ENCODE results near the gene ADCY3. TPM values are rescaled to one million over a fixed set of nuclear protein-coding genes. Genes with fewer than 3 reads are reported as not detected.

Gene ADCY3
- total RNA-seq, 1 donor from 2014 or later: 38.6 TPM

- Mint-ChIP-seq H3K9me3 (no peaks in the 10 kb centered on the region), H3K36me3 (peaks cover 7% of the 10 kb centered on the region), H3K27ac (no peak overlapping the region), H3K4me3 (no peak overlapping the region), H3K27me3 (ENCODE audit: low read depth) (no peaks in the 10 kb centered on the region), H3K4me1 (peaks cover 7% of the 10 kb centered on the region)
- TF ChIP-seq CTCF (IDR thresholded peaks at IDR 0.05; ENCODE audit: unreplicated experiment): no peak
- DNase-seq (ENCODE audit: low spot score in 2 of 2, unreplicated experiment in 2 of 2): no peak
Measured at GRCh38 chr2:24788816-24789215, 131.2 kb downstream of the ADCY3 start.

- DNase-seq (ENCODE audit: low spot score in 2 of 2, unreplicated experiment in 2 of 2): no peak
- Mint-ChIP-seq H3K36me3 (peaks cover 7% of the 10 kb centered on the region), H3K27ac (no peak overlapping the region), H3K4me3 (no peak overlapping the region), H3K4me1 (peaks cover 4% of the 10 kb centered on the region), H3K27me3 (ENCODE audit: low read depth) (no peaks in the 10 kb centered on the region), H3K9me3 (peaks cover 5% of the 10 kb centered on the region)
- TF ChIP-seq CTCF (IDR thresholded peaks at IDR 0.05; ENCODE audit: unreplicated experiment): no peak
Measured at GRCh38 chr2:24787532-24787931, 132.5 kb downstream of the ADCY3 start.

- H3K27ac Mint-ChIP-seq: no peak overlapping the region
- H3K4me3 Mint-ChIP-seq: no peak overlapping the region
- peaks cover 7% of the 10 kb centered on the region for H3K36me3 Mint-ChIP-seq
- H3K9me3 Mint-ChIP-seq: peaks cover 16% of the 10 kb centered on the region
- no peaks in the 10 kb centered on the region for H3K4me1 Mint-ChIP-seq
- no peak for TF ChIP-seq CTCF (IDR thresholded peaks at IDR 0.05; ENCODE audit: unreplicated experiment)
- no peak for DNase-seq (ENCODE audit: low spot score in 2 of 2, unreplicated experiment in 2 of 2)
- no peaks in the 10 kb centered on the region for H3K27me3 Mint-ChIP-seq (ENCODE audit: low read depth)
Measured at GRCh38 chr2:24785671-24786321, 134.2 kb downstream of the ADCY3 start.

GRCh38 chr2:24783641-24784040 is 136.4 kb downstream of the ADCY3 start:
- no peak overlapping the region for H3K27ac Mint-ChIP-seq
- peaks cover 19% of the 10 kb centered on the region for H3K9me3 Mint-ChIP-seq

GRCh38 chr2:24779116-24779515 is 140.9 kb downstream of the ADCY3 start:
- H3K4me3 Mint-ChIP-seq: no peak overlapping the region
- H3K27me3 Mint-ChIP-seq (ENCODE audit: low read depth): no peaks in the 10 kb centered on the region
- no peak overlapping the region for H3K27ac Mint-ChIP-seq
- no peak for DNase-seq (ENCODE audit: low spot score in 2 of 2, unreplicated experiment in 2 of 2)
- peaks cover 1% of the 10 kb centered on the region for H3K4me1 Mint-ChIP-seq
- H3K9me3 Mint-ChIP-seq: peaks cover 19% of the 10 kb centered on the region
- H3K36me3 Mint-ChIP-seq: no peaks in the 10 kb centered on the region
- TF ChIP-seq CTCF (IDR thresholded peaks at IDR 0.05; ENCODE audit: unreplicated experiment): no peak

More at GRCh38 chr2:24783641-24784040, 136.4 kb downstream of the ADCY3 start:
- Mint-ChIP-seq H3K27me3 (ENCODE audit: low read depth) (no peaks in the 10 kb centered on the region), H3K4me1 (no peaks in the 10 kb centered on the region), H3K36me3 (no peaks in the 10 kb centered on the region), H3K4me3 (no peak overlapping the region)
- TF ChIP-seq CTCF (IDR thresholded peaks at IDR 0.05; ENCODE audit: unreplicated experiment): no peak
- no peak for DNase-seq (ENCODE audit: low spot score in 2 of 2, unreplicated experiment in 2 of 2)
